Upper lobe of right lung (tissue), 1 donor: ENCODE results near the gene SMOC2. TPM values are rescaled to one million over a fixed set of nuclear protein-coding genes. Genes with fewer than 3 reads are reported as not detected.

Experiments used
- ATAC-seq: fragments of 200-7000 bp; cut with Tn5 transposase; one replicate; pipeline ENCODE4 v1.9.1; 2020; ENCODE audit warnings: mild to moderate bottlenecking, moderate library complexity
- DNase-seq: peaks from one replicate; pipeline ENCODE4 v3.0.0-alpha.2; 2020
- H3K27ac ChIP-seq: fragments of 200-600 bp; one replicate; pipeline ENCODE4 v1.8.0; 2022
- H3K27me3 ChIP-seq: fragments of 200-600 bp; one replicate; pipeline ENCODE4 v1.8.0; 2022; ENCODE audit warnings: mild to moderate bottlenecking
- H3K36me3 ChIP-seq: fragments of 200-600 bp; one replicate; pipeline ENCODE4 v1.8.0; 2022
- H3K4me1 ChIP-seq: fragments of 200-600 bp; one replicate; pipeline ENCODE4 v1.8.0; 2022
- H3K4me3 ChIP-seq: fragments of 200-600 bp; one replicate; pipeline ENCODE4 v1.8.0; 2022; ENCODE audit warnings: mild to moderate bottlenecking
- H3K9me3 ChIP-seq: fragments of 200-600 bp; one replicate; pipeline ENCODE4 v1.8.0; 2022
- CTCF ChIP-seq: fragments of 200-600 bp; IDR thresholded peaks from one replicate; pipeline ENCODE4 v1.8.0; 2022; ENCODE audit warnings: antibody characterized with exemption
- intact Hi-C: fragments of 100-400 bp; cut with DNase I; formaldehyde crosslinking; loops from one replicate; pipeline ENCODE4 v1.11.0; 2022
- total RNA-seq: library from RNA; stranded (reverse); fragmentation: NEBNext Ultra II Directional; extraction: Animal tissue kit (Norgen Biotek cat#: 25700); gene quantifications from one replicate; pipeline ENCODE4 v1.2.1, GENCODE V29; 2021
- donor health status: DM: no; HTN: yes; CAD: no; lungs with severe emphysema.

Gene SMOC2
- total RNA-seq, 1 donor from 2014 or later: 33.1 TPM

GRCh38 chr6:168554472-168554871 lies 113.5 kb downstream of the SMOC2 start:
- no peak for TF ChIP-seq CTCF
- Histone ChIP-seq H3K27me3 (no peaks in the 10 kb centered on the region), H3K27ac (no peak overlapping the region), H3K9me3 (no peaks in the 10 kb centered on the region), H3K36me3 (no peaks in the 10 kb centered on the region), H3K4me3 (no peak overlapping the region), H3K4me1 (no peaks in the 10 kb centered on the region)
- peak; percentile 30 for ATAC-seq
- intact Hi-C loops: no loop called here
- DNase-seq: no peak

- intact Hi-C loops: no loop called here
- no peak for TF ChIP-seq CTCF
- H3K27me3 ChIP-seq: no peaks in the 10 kb centered on the region
- H3K36me3 ChIP-seq: no peaks in the 10 kb centered on the region
- H3K27ac ChIP-seq: no peak overlapping the region
- DNase-seq (no peak), ATAC-seq (peak; percentile 16)
- H3K9me3 ChIP-seq: no peaks in the 10 kb centered on the region
- no peak overlapping the region for H3K4me3 ChIP-seq
- no peaks in the 10 kb centered on the region for H3K4me1 ChIP-seq
Measured at GRCh38 chr6:168554898-168555617, 114.1 kb downstream of the SMOC2 start.

GRCh38 chr6:168555618-168556273 lies 114.8 kb downstream of the SMOC2 start:
- Histone ChIP-seq H3K36me3 (no peaks in the 10 kb centered on the region), H3K4me3 (no peak overlapping the region), H3K9me3 (no peaks in the 10 kb centered on the region), H3K4me1 (no peaks in the 10 kb centered on the region), H3K27ac (no peak overlapping the region), H3K27me3 (no peaks in the 10 kb centered on the region)
- intact Hi-C loops: no loop called here
- ATAC-seq (peak; percentile 28), DNase-seq (no peak)
- no peak for TF ChIP-seq CTCF

GRCh38 chr6:168557512-168557911 lies 116.5 kb downstream of the SMOC2 start:
- intact Hi-C loops: no loop called here

GRCh38 chr6:168558686-168559085 lies 117.7 kb downstream of the SMOC2 start:
- no peak for TF ChIP-seq CTCF
- Histone ChIP-seq H3K4me1 (no peaks in the 10 kb centered on the region), H3K4me3 (no peak overlapping the region), H3K9me3 (no peaks in the 10 kb centered on the region), H3K36me3 (no peaks in the 10 kb centered on the region), H3K27me3 (no peaks in the 10 kb centered on the region), H3K27ac (no peak overlapping the region)
- ATAC-seq: no peak
- DNase-seq: no peak
- intact Hi-C loops: no loop called here

More at GRCh38 chr6:168557512-168557911, 116.5 kb downstream of the SMOC2 start:
- H3K36me3 ChIP-seq: no peaks in the 10 kb centered on the region
- H3K4me1 ChIP-seq: no peaks in the 10 kb centered on the region
- no peaks in the 10 kb centered on the region for H3K9me3 ChIP-seq
- H3K27ac ChIP-seq: no peak overlapping the region
- ATAC-seq (no peak), DNase-seq (no peak)
- no peaks in the 10 kb centered on the region for H3K27me3 ChIP-seq
- no peak for TF ChIP-seq CTCF
- H3K4me3 ChIP-seq: no peak overlapping the region
